ENCODE measurements around the gene DAPK3. TPM values are rescaled to one million over a fixed set of nuclear protein-coding genes. Genes with fewer than 3 reads are reported as not detected.
"Not testable (repeated sequence)": the region's sequence is repeated elsewhere in the genome, so short reads cannot be mapped to it uniquely, and the experiment has no call there.

DAPK3 gene
- total and polyA plus RNA-seq, 2 donors = 21.2 to 50.7 TPM

DNA sequence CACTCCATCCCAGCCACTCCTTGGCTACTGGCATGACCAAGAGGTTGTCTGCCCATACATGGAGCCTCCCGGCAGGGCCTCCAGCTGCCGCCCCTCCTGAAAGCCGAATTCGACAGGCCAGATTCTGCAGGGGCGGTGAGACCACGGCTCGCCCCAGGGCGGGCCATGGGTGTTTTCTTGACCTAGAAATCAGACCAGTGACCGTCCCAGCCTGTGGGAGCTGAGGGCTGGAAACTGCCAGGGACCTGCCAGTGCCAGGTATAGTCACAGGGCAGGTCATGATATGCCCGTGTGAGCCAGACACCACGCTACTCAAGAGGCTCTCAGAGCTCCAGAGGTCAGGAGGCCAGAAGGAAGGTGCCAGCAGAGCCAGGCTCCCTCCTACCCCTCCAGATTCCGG, 16.8 kb downstream of the DAPK3 start:
- 97% methylated on average over 12 of the region's 12 CpGs for WGBS

DNA sequence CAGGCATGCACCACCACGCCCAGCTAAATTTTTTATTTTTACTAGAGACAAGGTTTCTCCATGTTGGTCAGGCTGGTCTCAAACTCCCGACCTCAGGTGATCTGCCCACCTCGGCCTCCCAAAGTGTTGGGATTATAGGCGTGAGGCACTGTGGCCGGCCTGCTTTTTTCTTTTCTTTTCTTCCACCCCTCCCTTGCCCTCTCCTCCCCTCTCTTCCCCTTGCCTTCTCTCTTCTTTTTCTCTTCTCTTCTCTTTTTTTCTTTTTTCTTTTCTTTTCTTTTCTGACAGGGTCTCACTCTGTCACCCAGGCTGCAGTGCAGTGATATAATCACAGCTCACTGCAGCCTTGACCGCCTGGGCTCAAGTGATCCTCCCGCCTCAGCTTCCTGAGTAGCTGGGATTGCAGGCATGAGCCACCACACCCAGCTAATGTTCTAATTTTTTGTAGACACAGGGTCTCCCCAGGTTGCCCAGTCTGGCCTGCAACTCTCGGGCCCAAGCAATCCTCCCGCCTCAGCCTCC, 18.1 kb downstream of the DAPK3 start:
- DNase-seq (ENCODE audit: low read depth in 6 of 9, low spot score in 9 of 9); H3K9me3 ChIP-seq (ENCODE audit: control insufficient read depth in 2 of 2, insufficient read depth in 1 of 2, low read length in 1 of 2); H3K4me3 ChIP-seq (ENCODE audit: low read length in 2 of 2); H3K27ac ChIP-seq (ENCODE audit: low read depth in 1 of 2, low read length in 1 of 2): not testable (repeated sequence)
- H3K4me1 ChIP-seq (ENCODE audit: control insufficient read depth in 2 of 2, insufficient read depth in 2 of 2, low read length in 2 of 2) = peaks cover 3 to 17% of the 10 kb centered on the region in 2 donors
- WGBS = 95% methylated on average over 9 of the region's 9 CpGs
- peaks cover 0 to 10% of the 10 kb centered on the region in 2 donors for H3K27me3 ChIP-seq (ENCODE audit: control insufficient read depth in 2 of 2, insufficient read depth in 1 of 2, low read length in 1 of 2)
- H3K36me3 ChIP-seq (ENCODE audit: control insufficient read depth in 2 of 2, insufficient read depth in 2 of 2, low read length in 1 of 2) = peaks cover 6 to 12% of the 10 kb centered on the region in 2 donors

More for the DNA sequence above, 16.8 kb downstream of the DAPK3 start:
- Histone ChIP-seq H3K27me3 (ENCODE audit: control insufficient read depth in 2 of 2, insufficient read depth in 1 of 2, low read length in 1 of 2) (peaks cover 0 to 10% of the 10 kb centered on the region in 2 donors), H3K36me3 (ENCODE audit: control insufficient read depth in 2 of 2, insufficient read depth in 2 of 2, low read length in 1 of 2) (peaks cover 17 to 25% of the 10 kb centered on the region in 2 donors), H3K27ac (ENCODE audit: low read depth in 1 of 2, low read length in 1 of 2) (no peak overlapping the region), H3K9me3 (ENCODE audit: control insufficient read depth in 2 of 2, insufficient read depth in 1 of 2, low read length in 1 of 2) (no peaks in the 10 kb centered on the region), H3K4me3 (ENCODE audit: low read length in 2 of 2) (no peak overlapping the region), H3K4me1 (ENCODE audit: control insufficient read depth in 2 of 2, insufficient read depth in 2 of 2, low read length in 2 of 2) (peaks cover 3 to 17% of the 10 kb centered on the region in 2 donors)
- DNase-seq (ENCODE audit: low read depth in 6 of 9, low spot score in 9 of 9) = no peak

DNA sequence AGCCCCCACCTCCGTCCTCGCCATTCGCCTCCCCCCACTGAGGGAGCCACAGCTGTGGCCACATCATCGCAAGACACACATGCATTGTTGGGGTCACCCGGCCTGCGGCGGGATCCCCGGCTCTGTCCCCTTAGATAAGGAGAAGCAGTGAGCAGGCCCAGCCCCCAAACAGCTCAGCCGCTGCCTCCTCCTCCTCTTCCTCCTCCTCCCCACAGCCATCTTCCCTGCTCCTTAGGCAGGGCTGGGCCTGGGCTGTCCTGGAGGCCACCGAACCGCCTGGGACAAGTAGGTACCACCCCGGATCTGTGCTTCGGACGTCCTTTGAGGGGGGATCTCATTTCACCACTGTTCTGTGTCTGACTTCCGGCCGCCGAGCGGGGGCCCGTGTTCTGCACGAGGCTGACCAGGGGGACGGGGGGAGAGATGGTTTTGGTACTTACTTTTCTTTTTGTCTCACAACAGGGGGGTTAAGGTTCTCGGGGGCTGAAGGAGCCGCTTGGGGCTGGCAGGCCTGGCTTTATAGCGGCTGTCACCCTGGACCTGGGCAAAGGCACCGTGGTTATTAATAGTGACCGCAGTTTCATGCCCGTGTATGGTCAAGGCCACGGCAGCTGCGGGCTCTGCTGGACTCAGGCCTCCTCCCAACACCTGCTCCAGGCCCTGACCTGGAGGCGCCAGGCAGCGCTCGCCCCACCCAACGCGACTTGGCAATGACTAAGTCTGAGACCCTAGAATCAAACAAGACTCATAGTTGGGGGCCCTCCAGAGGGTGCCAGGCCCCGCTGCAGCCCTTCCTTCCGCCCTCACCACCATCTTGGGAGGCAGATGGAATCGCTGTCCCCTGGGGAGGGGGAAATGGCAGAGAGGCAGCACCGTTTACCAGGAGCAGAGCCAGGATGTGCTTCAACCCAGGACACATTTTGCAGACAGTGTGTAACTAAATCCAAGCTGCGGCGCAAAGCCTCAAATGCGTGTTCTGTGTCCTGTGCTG, 19.7 kb downstream of the DAPK3 start:
- Histone ChIP-seq H3K4me3 (ENCODE audit: low read length in 2 of 2) (peak overlapping the region; percentile 34 to 52), H3K27ac (ENCODE audit: low read depth in 1 of 2, low read length in 1 of 2) (peak overlapping the region in 1 of 2 donors; percentile 52), H3K36me3 (ENCODE audit: control insufficient read depth in 2 of 2, insufficient read depth in 2 of 2, low read length in 1 of 2) (peaks cover 6 to 7% of the 10 kb centered on the region in 2 donors), H3K27me3 (ENCODE audit: control insufficient read depth in 2 of 2, insufficient read depth in 1 of 2, low read length in 1 of 2) (peaks cover 0 to 10% of the 10 kb centered on the region in 2 donors), H3K4me1 (ENCODE audit: control insufficient read depth in 2 of 2, insufficient read depth in 2 of 2, low read length in 2 of 2) (peaks cover 3 to 17% of the 10 kb centered on the region in 2 donors), H3K9me3 (ENCODE audit: control insufficient read depth in 2 of 2, insufficient read depth in 1 of 2, low read length in 1 of 2) (no peaks in the 10 kb centered on the region)
- DNase-seq (ENCODE audit: low read depth in 6 of 9, low spot score in 9 of 9) = peak in 1 of 9 donors; percentile 22
- 37% methylated on average over 41 of the region's 41 CpGs for WGBS

DNA sequence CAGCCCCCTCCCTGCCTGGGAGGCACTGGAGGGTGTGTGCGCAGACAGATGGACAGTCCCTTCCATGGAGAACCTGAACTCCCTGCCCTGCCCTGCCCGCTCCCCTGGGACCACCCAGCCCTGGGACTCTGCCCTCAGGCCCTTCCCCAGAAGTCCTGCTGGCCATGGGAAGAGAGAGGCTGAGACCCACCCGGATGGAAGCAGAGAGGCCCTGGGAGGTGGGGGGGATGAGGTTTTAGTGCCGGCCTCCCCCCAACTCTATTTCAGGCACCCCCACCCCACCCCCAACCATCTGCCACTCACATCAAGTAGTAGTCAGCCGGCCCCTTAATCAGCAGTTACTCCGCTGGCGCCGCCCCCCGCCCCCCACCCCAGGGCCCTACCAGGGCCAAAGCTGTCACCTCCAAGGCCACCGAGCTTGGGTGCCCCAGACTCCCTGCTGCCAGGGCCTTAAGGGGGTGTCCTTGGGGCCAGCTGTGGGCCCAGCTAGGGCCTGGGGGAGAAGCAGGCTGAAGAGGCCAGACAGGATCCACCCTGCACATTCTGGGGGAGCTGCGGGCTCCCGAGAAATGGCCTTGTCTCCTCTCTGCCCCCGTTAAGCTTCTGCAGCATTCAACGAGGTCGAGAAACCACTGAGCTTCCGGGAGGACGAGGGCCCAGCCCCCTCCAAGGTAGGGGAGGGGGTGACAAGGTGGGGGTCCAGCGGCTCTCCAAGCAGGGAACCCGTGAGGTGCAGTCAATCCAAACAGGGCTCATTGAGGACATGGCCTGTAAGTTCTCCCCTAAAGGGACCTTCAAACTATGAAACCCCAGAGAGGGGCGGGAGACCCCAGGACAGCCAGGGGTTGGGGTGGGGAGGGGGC, 20.7 kb downstream of the DAPK3 start:
- Histone ChIP-seq H3K4me3 (ENCODE audit: low read length in 2 of 2) (peak overlapping the region; percentile 34 to 52), H3K27me3 (ENCODE audit: control insufficient read depth in 2 of 2, insufficient read depth in 1 of 2, low read length in 1 of 2) (peaks cover 0 to 10% of the 10 kb centered on the region in 2 donors), H3K4me1 (ENCODE audit: control insufficient read depth in 2 of 2, insufficient read depth in 2 of 2, low read length in 2 of 2) (peaks cover 3 to 17% of the 10 kb centered on the region in 2 donors), H3K27ac (ENCODE audit: low read depth in 1 of 2, low read length in 1 of 2) (no peak overlapping the region), H3K9me3 (ENCODE audit: control insufficient read depth in 2 of 2, insufficient read depth in 1 of 2, low read length in 1 of 2) (no peaks in the 10 kb centered on the region), H3K36me3 (ENCODE audit: control insufficient read depth in 2 of 2, insufficient read depth in 2 of 2, low read length in 1 of 2) (no peaks in the 10 kb centered on the region)
- WGBS = 38% methylated on average over 20 of the region's 20 CpGs
- DNase-seq (ENCODE audit: low read depth in 6 of 9, low spot score in 9 of 9) = peak in 1 of 9 donors; percentile 44

DNA sequence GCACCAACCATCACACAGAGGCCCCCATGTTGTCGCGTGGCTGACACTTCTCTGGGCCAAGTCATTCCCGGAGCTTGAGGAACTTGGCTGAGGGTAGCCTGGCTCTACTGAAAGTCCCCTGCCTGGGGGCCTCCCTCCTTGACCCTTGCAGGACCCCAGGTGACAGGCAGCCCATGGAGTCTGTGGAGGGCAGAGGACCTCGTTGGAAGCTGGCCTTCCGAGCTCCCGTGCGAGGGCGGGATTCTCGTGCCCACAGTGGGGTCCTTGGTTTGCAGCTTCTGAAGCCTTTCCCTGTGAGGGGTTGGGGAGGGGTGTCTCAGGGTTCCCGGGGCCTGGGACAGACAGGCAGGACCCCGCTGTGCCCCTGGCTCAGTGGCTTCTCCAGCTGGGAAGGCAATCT, 21.6 kb downstream of the DAPK3 start:
- DNase-seq (ENCODE audit: low read depth in 6 of 9, low spot score in 9 of 9) = no peak
- WGBS = 94% methylated on average over 11 of the region's 11 CpGs
- Histone ChIP-seq H3K9me3 (ENCODE audit: control insufficient read depth in 2 of 2, insufficient read depth in 1 of 2, low read length in 1 of 2) (no peaks in the 10 kb centered on the region), H3K36me3 (ENCODE audit: control insufficient read depth in 2 of 2, insufficient read depth in 2 of 2, low read length in 1 of 2) (no peaks in the 10 kb centered on the region), H3K27me3 (ENCODE audit: control insufficient read depth in 2 of 2, insufficient read depth in 1 of 2, low read length in 1 of 2) (peaks cover 0 to 10% of the 10 kb centered on the region in 2 donors), H3K27ac (ENCODE audit: low read depth in 1 of 2, low read length in 1 of 2) (no peak overlapping the region), H3K4me3 (ENCODE audit: low read length in 2 of 2) (no peak overlapping the region), H3K4me1 (ENCODE audit: control insufficient read depth in 2 of 2, insufficient read depth in 2 of 2, low read length in 2 of 2) (peaks cover 3 to 17% of the 10 kb centered on the region in 2 donors)

GRCh38 chr19:3947316-3947933, 23.5 kb downstream of the DAPK3 start:
- Histone ChIP-seq H3K27me3 (ENCODE audit: control insufficient read depth in 2 of 2, insufficient read depth in 1 of 2, low read length in 1 of 2) (peaks cover 0 to 10% of the 10 kb centered on the region in 2 donors), H3K4me1 (ENCODE audit: control insufficient read depth in 2 of 2, insufficient read depth in 2 of 2, low read length in 2 of 2) (peaks cover 3 to 17% of the 10 kb centered on the region in 2 donors)
- 97% methylated on average over 15 of the region's 15 CpGs for WGBS
- not testable (repeated sequence) for H3K36me3 ChIP-seq (ENCODE audit: control insufficient read depth in 2 of 2, insufficient read depth in 2 of 2, low read length in 1 of 2); H3K4me3 ChIP-seq (ENCODE audit: low read length in 2 of 2); H3K27ac ChIP-seq (ENCODE audit: low read depth in 1 of 2, low read length in 1 of 2); DNase-seq (ENCODE audit: low read depth in 6 of 9, low spot score in 9 of 9); H3K9me3 ChIP-seq (ENCODE audit: control insufficient read depth in 2 of 2, insufficient read depth in 1 of 2, low read length in 1 of 2)

DNA sequence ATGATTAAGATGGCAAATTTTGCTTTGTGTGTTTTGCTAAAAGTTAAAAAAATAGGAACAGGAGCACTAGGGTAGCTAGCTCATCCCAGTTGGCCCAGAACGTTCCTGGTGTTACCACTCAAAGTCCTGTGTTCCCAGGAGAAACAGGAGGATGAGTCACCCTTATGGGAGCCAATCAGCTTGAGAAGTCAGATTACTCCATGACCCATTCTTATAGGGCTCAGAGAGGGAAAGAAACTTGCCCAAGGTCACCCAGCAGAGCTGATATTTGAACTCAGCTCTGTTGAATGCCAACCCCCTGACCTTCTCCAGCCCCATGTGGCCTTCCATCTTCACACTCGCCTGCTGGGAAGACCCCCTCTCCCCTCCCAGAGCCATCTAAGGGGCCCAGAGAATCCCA, 25.1 kb downstream of the DAPK3 start:
- Histone ChIP-seq H3K36me3 (ENCODE audit: control insufficient read depth in 2 of 2, insufficient read depth in 2 of 2, low read length in 1 of 2) (no peaks in the 10 kb centered on the region), H3K27me3 (ENCODE audit: control insufficient read depth in 2 of 2, insufficient read depth in 1 of 2, low read length in 1 of 2) (peaks cover 0 to 4% of the 10 kb centered on the region in 2 donors), H3K27ac (ENCODE audit: low read depth in 1 of 2, low read length in 1 of 2) (no peak overlapping the region), H3K4me3 (ENCODE audit: low read length in 2 of 2) (no peak overlapping the region), H3K4me1 (ENCODE audit: control insufficient read depth in 2 of 2, insufficient read depth in 2 of 2, low read length in 2 of 2) (peaks cover under 1 to 7% of the 10 kb centered on the region in 2 donors), H3K9me3 (ENCODE audit: control insufficient read depth in 2 of 2, insufficient read depth in 1 of 2, low read length in 1 of 2) (peaks cover 0 to 1% of the 10 kb centered on the region in 2 donors)
- no peak for DNase-seq (ENCODE audit: low read depth in 6 of 9, low spot score in 9 of 9)
- WGBS = 92% methylated on average over 2 of the region's 2 CpGs

GRCh38 chr19:3944018-3944721, 26.7 kb downstream of the DAPK3 start:
- Histone ChIP-seq H3K9me3 (ENCODE audit: control insufficient read depth in 2 of 2, insufficient read depth in 1 of 2, low read length in 1 of 2) (peaks cover 0 to 4% of the 10 kb centered on the region in 2 donors), H3K4me1 (ENCODE audit: control insufficient read depth in 2 of 2, insufficient read depth in 2 of 2, low read length in 2 of 2) (no peaks in the 10 kb centered on the region), H3K27ac (ENCODE audit: low read depth in 1 of 2, low read length in 1 of 2) (no peak overlapping the region), H3K27me3 (ENCODE audit: control insufficient read depth in 2 of 2, insufficient read depth in 1 of 2, low read length in 1 of 2) (no peaks in the 10 kb centered on the region), H3K36me3 (ENCODE audit: control insufficient read depth in 2 of 2, insufficient read depth in 2 of 2, low read length in 1 of 2) (no peaks in the 10 kb centered on the region), H3K4me3 (ENCODE audit: low read length in 2 of 2) (no peak overlapping the region)
- DNase-seq (ENCODE audit: low read depth in 6 of 9, low spot score in 9 of 9) = no peak
- WGBS = 70% methylated on average over 11 of the region's 11 CpGs
